SK-MEL-5 (cell line): Measurements from ENCODE around the gene BRCC3. TPM values are rescaled to one million over a fixed set of nuclear protein-coding genes. Genes with fewer than 3 reads are reported as not detected.

Experiments used
- DNase-seq: peaks from one replicate; pipeline ENCODE4 v3.0.0-alpha.2; 2016; ENCODE audit warnings: low read depth, low spot score
- in situ Hi-C: cut with HindIII; loops from 2 replicates; pipeline ENCODE4 v1.10.0; 2016; ENCODE audit warnings: low sequenced_read_pairs, high pct_unique_total_duplicates, low pct_unique_long_range_greater_than_20kb
- polyA plus RNA-seq, 2 experiments: library from polyadenylated mRNA; depleted of rRNA; stranded (reverse); fragments of >200 nt; gene quantifications; 2 replicates each; pipeline ENCODE4 v1.2.3, GENCODE V29; 2015
- total RNA-seq: library from RNA; depleted of rRNA; stranded (reverse); fragments of >200 nt; shearing (Covaris generic); gene quantifications from 2 replicates; pipeline ENCODE4 v1.2.3, GENCODE V29; 2014; rRNA removed

The BRCC3 gene
- 6.3 and 8.1 TPM in 2 replicates for total RNA-seq
- polyA plus RNA-seq (2015; cell fraction: cytosol; rRNA removed): 8.6 and 10.4 TPM in 2 replicates
- polyA plus RNA-seq (2015; cell fraction: nucleus; rRNA removed): 8.9 and 12.6 TPM in 2 replicates

- peak; percentile 80 for DNase-seq
- in situ Hi-C loops: no loop called here
Measured at GRCh38 chrX:155070975-155071693, at the start of gene BRCC3, which contains the start of the genes CMC4 and MTCP1. Gene BRCC3 (plus strand): TSS chrX:155071508. CDS start chrX:155071528, 20 bp downstream. Gene CMC4 (minus strand): TSS chrX:155071136. CDS start chrX:155064023, 7,113 bp downstream. Gene MTCP1 (minus strand): TSS chrX:155071136. CDS start chrX:155066010, 5,126 bp downstream.

- DNase-seq: no peak
- in situ Hi-C loops: no loop called here
Measured at GRCh38 chrX:155022585-155022984, 48.7 kb upstream of the BRCC3 start, which contains the start of gene F8. Gene F8 (minus strand): TSS chrX:155022723. CDS start chrX:155022552, 171 bp downstream.

- DNase-seq: no peak
- in situ Hi-C loops: no loop called here
Measured at GRCh38 chrX:155023907-155024833, 47.1 kb upstream of the BRCC3 start.

- in situ Hi-C loops: no loop called here
- no peak for DNase-seq
Measured at GRCh38 chrX:155026420-155026726, 44.9 kb upstream of the BRCC3 start.

- in situ Hi-C loops: no loop called here
Measured at GRCh38 chrX:155026727-155027508, 44.4 kb upstream of the BRCC3 start, which contains the start of gene FUNDC2. Gene FUNDC2 (plus strand): TSS chrX:155026844. CDS start chrX:155026939, 95 bp downstream.

GRCh38 chrX:155027509-155028066 lies 43.7 kb upstream of the BRCC3 start:
- peak; percentile 63 for DNase-seq
- in situ Hi-C loops: no loop called here

More at GRCh38 chrX:155026727-155027508, 44.4 kb upstream of the BRCC3 start, which contains the start of gene FUNDC2:
- DNase-seq: peak; percentile 91

- in situ Hi-C loops: no loop called here
- DNase-seq: no peak
Measured at GRCh38 chrX:155028129-155028528, 43.2 kb upstream of the BRCC3 start.

- peak; percentile 28 for DNase-seq
- in situ Hi-C loops: no loop called here
Measured at GRCh38 chrX:155028877-155029291, 42.4 kb upstream of the BRCC3 start.

- DNase-seq: no peak
- in situ Hi-C loops: no loop called here
Measured at GRCh38 chrX:155031657-155032056, 39.7 kb upstream of the BRCC3 start.

- in situ Hi-C loops: no loop called here
- DNase-seq: no peak
Measured at GRCh38 chrX:155035688-155036087, 35.6 kb upstream of the BRCC3 start.

- in situ Hi-C loops: no loop called here
- DNase-seq: no peak
Measured at GRCh38 chrX:155046129-155046810, 25.0 kb upstream of the BRCC3 start.

GRCh38 chrX:155046811-155047528 lies 24.3 kb upstream of the BRCC3 start:
- DNase-seq: no peak
- in situ Hi-C loops: no loop called here

- peak; percentile 79 for DNase-seq
- in situ Hi-C loops: no loop called here
Measured at GRCh38 chrX:155048977-155049619, 22.2 kb upstream of the BRCC3 start.

- in situ Hi-C loops: no loop called here
- DNase-seq: no peak
Measured at GRCh38 chrX:155052738-155053498, 18.4 kb upstream of the BRCC3 start.

- in situ Hi-C loops: no loop called here
Measured at GRCh38 chrX:155053656-155054055, 17.7 kb upstream of the BRCC3 start.

More at GRCh38 chrX:155053656-155054055, 17.7 kb upstream of the BRCC3 start:
- DNase-seq: no peak
